HCT116 (cell line): Measurements from ENCODE around the gene TLCD3B. TPM values are rescaled to one million over a fixed set of nuclear protein-coding genes. Genes with fewer than 3 reads are reported as not detected.
A peak's percentile ranks its signal among the peaks of the same experiment; 100 is the strongest.

Experiments
- ATAC-seq: fragments of 200-7000 bp; cut with Tn5 transposase; 2 replicates; pipeline ENCODE4 v1.9.1; 2020; ENCODE audit warnings: mild to moderate bottlenecking, moderate library complexity
- BruUV-seq: library from RNA; stranded (reverse); fragments of 400-500 nt; replicated peaks from 2 replicates; lab custom pipeline; 2021; lab: Mats Ljungman, UMichigan
- CTCF ChIA-PET: fragments of 300-600 bp; sonication (Branson Sonifier 250); formaldehyde crosslinking; loops from one replicate; lab custom pipeline; 2021; ENCODE audit warnings: antibody characterized with exemption; lab: Charles Lee
- POLR2A ChIA-PET: fragments of 300-600, 350-600 bp; sonication (Branson Sonifier 250); formaldehyde crosslinking; loops from one replicate; lab custom pipeline; 2021; ENCODE audit warnings: antibody characterized with exemption; lab: Charles Lee
- RAD21 ChIA-PET, 2 experiments: fragments of 300-600 bp; sonication (Branson Sonifier 250); formaldehyde crosslinking; loops; one replicate each; lab custom pipeline; 2023; ENCODE audit warnings: low total read pairs in 2 of 2; ENCODE audit not compliant: uncharacterized antibody in 2 of 2, unreplicated experiment in 2 of 2, low non-redundant PET in 1 of 2; lab: Charles Lee
- DNase-seq: peaks from one replicate; pipeline ENCODE4 v3.0.0-alpha.2; 2010; ENCODE audit warnings: low read depth, low spot score
- H2AFZ ChIP-seq: fragments of 200-600 bp; shearing (Covaris generic), sonication (generic); 2 replicates; pipeline ENCODE4 v1.6.1; 2017; ENCODE audit warnings: low read depth, mixed run types, mixed read lengths, antibody characterized with exemption, low read length; ENCODE audit not compliant: poor library complexity, severe bottlenecking
- H3K27ac ChIP-seq: 2 replicates; pipeline ENCODE4 v1.5.1; 2012; ENCODE audit warnings: low read depth, low read length
- H3K27me3 ChIP-seq: fragments of 200-600 bp; sonication (generic); 2 replicates; pipeline ENCODE4 v1.6.1; 2016; ENCODE audit warnings: mixed run types, low read length, mixed read lengths; ENCODE audit not compliant: insufficient read depth
- H3K36me3 ChIP-seq, 2 experiments: fragments of 200-500 bp in 1 of 2; fragments of 200-600 bp in 1 of 2; sonication (Bioruptor generic) in 1 of 2; sonication (generic) in 1 of 2; 2 replicates each; pipeline versions ENCODE4 v1.5.1 to v1.6.1; 2014 to 2016; ENCODE audit warnings: low read length in 2 of 2, inconsistent platforms in 1 of 2, mixed read lengths in 1 of 2, mixed run types in 1 of 2; ENCODE audit not compliant: insufficient read depth in 2 of 2, control insufficient read depth in 1 of 2
- H3K4me1 ChIP-seq, 2 experiments: fragments of 200-600 bp in 1 of 2; sonication (generic) in 1 of 2; 2 replicates each; pipeline versions ENCODE4 v1.5.1 to v1.6.1; 2012 to 2017; ENCODE audit warnings: low read length in 2 of 2, inconsistent platforms in 1 of 2, mild to moderate bottlenecking in 1 of 2, mixed read lengths in 1 of 2, mixed run types in 1 of 2, moderate library complexity in 1 of 2; ENCODE audit not compliant: insufficient read depth in 2 of 2, control insufficient read depth in 1 of 2
- H3K4me2 ChIP-seq: fragments of 200-600 bp; sonication (generic); 2 replicates; pipeline ENCODE4 v1.6.1; 2017; ENCODE audit warnings: mixed run types, low read length, mixed read lengths
- H3K4me3 ChIP-seq, 2 experiments: fragments of 200-600 bp in 1 of 2; sonication (generic) in 1 of 2; replicated peaks in 1 of 2; 2 replicates each; pipeline ENCODE4 v1.5.1; 2011 to 2016; ENCODE audit warnings: low read length in 2 of 2, control low read depth in 1 of 2, low read depth in 1 of 2, mild to moderate bottlenecking in 1 of 2, mixed read lengths in 1 of 2, mixed run types in 1 of 2
- H3K79me2 ChIP-seq: fragments of 200-600 bp; sonication (generic); 2 replicates; pipeline ENCODE4 v1.6.1; 2017; ENCODE audit warnings: mild to moderate bottlenecking, mixed run types, low read length, moderate library complexity, mixed read lengths; ENCODE audit not compliant: insufficient read depth
- H3K9ac ChIP-seq: fragments of 200-600 bp; sonication (generic); 2 replicates; pipeline ENCODE4 v1.6.1; 2016; ENCODE audit warnings: low read length, mixed read lengths
- H3K9me2 ChIP-seq: fragments of 200-600 bp; sonication (generic), shearing (Covaris generic); 2 replicates; pipeline ENCODE4 v1.6.1; 2017; ENCODE audit warnings: mixed run types, mild to moderate bottlenecking, moderate library complexity; ENCODE audit not compliant: insufficient read depth
- H3K9me3 ChIP-seq, 2 experiments: fragments of 200-500 bp in 1 of 2; fragments of 200-600 bp in 1 of 2; sonication (Bioruptor generic) in 1 of 2; sonication (generic) in 1 of 2; 2 replicates each; pipeline ENCODE4 v1.6.1; 2014 to 2017; ENCODE audit warnings: low read length in 2 of 2, mixed read lengths in 2 of 2, inconsistent platforms in 1 of 2, low read depth in 1 of 2, mild to moderate bottlenecking in 1 of 2, mixed run types in 1 of 2, moderate library complexity in 1 of 2; ENCODE audit not compliant: control insufficient read depth in 1 of 2, insufficient read depth in 1 of 2
- H4K20me1 ChIP-seq: fragments of 200-600 bp; sonication (generic), shearing (Covaris generic); 2 replicates; pipeline ENCODE4 v1.6.1; 2017; ENCODE audit warnings: mixed run types, mild to moderate bottlenecking, moderate library complexity; ENCODE audit not compliant: insufficient read depth
- CBX3 ChIP-seq: IDR thresholded peaks from 2 replicates; pipeline ENCODE4 v1.6.1; 2012; ENCODE audit warnings: low read depth
- EGR1 ChIP-seq: IDR thresholded peaks from 2 replicates; pipeline ENCODE4 v1.6.1; 2012; ENCODE audit warnings: low read depth
- FOSL1 ChIP-seq: IDR thresholded peaks from 2 replicates; pipeline ENCODE4 v1.6.1; 2012; ENCODE audit warnings: low read depth
- JUND ChIP-seq: IDR thresholded peaks from 2 replicates; pipeline ENCODE4 v1.6.1; 2012
- REST ChIP-seq: IDR thresholded peaks from 2 replicates; pipeline ENCODE4 v1.6.1; 2012; ENCODE audit warnings: low read depth
- SRF ChIP-seq: IDR thresholded peaks from 2 replicates; pipeline ENCODE4 v1.6.1; 2012; ENCODE audit warnings: low read depth
- ZFX ChIP-seq: fragments of 450-650 bp; IDR thresholded peaks from 2 replicates; pipeline ENCODE4 v1.6.1; 2017
- ZNF274 ChIP-seq: fragments of 200-500 bp; sonication (Bioruptor generic); IDR thresholded peaks from 2 replicates; pipeline ENCODE4 v1.6.1; 2014; ENCODE audit warnings: mild to moderate bottlenecking, low read depth, low read length, inconsistent platforms
- intact Hi-C: fragments of 100-400 bp; cut with micrococcal nuclease; formaldehyde crosslinking; loops from 2 replicates; pipeline ENCODE4 v1.10.0; 2022
- total RNA-seq: library from RNA; stranded (reverse); gene quantifications from one replicate; pipeline ENCODE4 v1.2.1, GENCODE V29; 2021; ENCODE audit not compliant: unreplicated experiment
- TF ChIP-seq, protein P1 (sequence below), 3 experiments: fragments of 200-600 bp in 1 of 3; sonication (generic) in 1 of 3; IDR thresholded peaks in 2 of 3; conservative IDR thresholded peaks in 1 of 3; 2 replicates each; pipeline ENCODE4 v1.5.1; 2012 to 2017; ENCODE audit warnings: low read depth in 2 of 3, low read length in 2 of 3, antibody characterized with exemption in 1 of 3, borderline replicate concordance in 1 of 3, control low read depth in 1 of 3, mild to moderate bottlenecking in 1 of 3, mixed read lengths in 1 of 3, mixed run types in 1 of 3, moderate library complexity in 1 of 3; ENCODE audit not compliant: insufficient read depth in 1 of 3
- TF ChIP-seq, protein P2 (sequence below): IDR thresholded peaks from 2 replicates; pipeline ENCODE4 v1.6.1; 2012

TLCD3B gene
- total RNA-seq, 1 experiment from 2014 or later, result 1.0 TPM

GRCh38 chr16:29993903-29994599 is 37.0 kb downstream of the TLCD3B start:
- Histone ChIP-seq H3K9ac (peak overlapping the region; percentile 86), H2AFZ (no peak overlapping the region), H3K4me1 (peaks cover 9 to 27% of the 10 kb centered on the region in 2 experiments), H3K79me2 (peaks cover 11% of the 10 kb centered on the region), H3K27ac (peak overlapping the region; percentile 88), H3K4me2 (peak overlapping the region; percentile 92), H3K9me3 (no peaks in the 10 kb centered on the region), H3K4me3 (peak overlapping the region; percentile 83 to 95), H3K27me3 (no peaks in the 10 kb centered on the region), H4K20me1 (no peaks in the 10 kb centered on the region), H3K36me3 (peaks cover 13 to 29% of the 10 kb centered on the region in 2 experiments), H3K9me2 (no peaks in the 10 kb centered on the region)
- ATAC-seq (no peak), DNase-seq (no peak)
- no peak for TF ChIP-seq EGR1
- TF ChIP-seq SRF, result no peak
- TF ChIP-seq CBX3, result no peak
- no peak for TF ChIP-seq FOSL1
- TF ChIP-seq ZFX, result no peak
- no peak for TF ChIP-seq REST
- TF ChIP-seq, protein P1, sequence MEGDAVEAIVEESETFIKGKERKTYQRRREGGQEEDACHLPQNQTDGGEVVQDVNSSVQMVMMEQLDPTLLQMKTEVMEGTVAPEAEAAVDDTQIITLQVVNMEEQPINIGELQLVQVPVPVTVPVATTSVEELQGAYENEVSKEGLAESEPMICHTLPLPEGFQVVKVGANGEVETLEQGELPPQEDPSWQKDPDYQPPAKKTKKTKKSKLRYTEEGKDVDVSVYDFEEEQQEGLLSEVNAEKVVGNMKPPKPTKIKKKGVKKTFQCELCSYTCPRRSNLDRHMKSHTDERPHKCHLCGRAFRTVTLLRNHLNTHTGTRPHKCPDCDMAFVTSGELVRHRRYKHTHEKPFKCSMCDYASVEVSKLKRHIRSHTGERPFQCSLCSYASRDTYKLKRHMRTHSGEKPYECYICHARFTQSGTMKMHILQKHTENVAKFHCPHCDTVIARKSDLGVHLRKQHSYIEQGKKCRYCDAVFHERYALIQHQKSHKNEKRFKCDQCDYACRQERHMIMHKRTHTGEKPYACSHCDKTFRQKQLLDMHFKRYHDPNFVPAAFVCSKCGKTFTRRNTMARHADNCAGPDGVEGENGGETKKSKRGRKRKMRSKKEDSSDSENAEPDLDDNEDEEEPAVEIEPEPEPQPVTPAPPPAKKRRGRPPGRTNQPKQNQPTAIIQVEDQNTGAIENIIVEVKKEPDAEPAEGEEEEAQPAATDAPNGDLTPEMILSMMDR (IDR thresholded peaks at IDR 0.05 in 2 of 3, conservative IDR thresholded peaks at IDR 0.05 in 1 of 3; ENCODE audit: borderline replicate concordance in 1 of 3, insufficient read depth in 1 of 3, low read depth in 2 of 3, low read length in 2 of 3), result no peak
- TF ChIP-seq, protein P2, sequence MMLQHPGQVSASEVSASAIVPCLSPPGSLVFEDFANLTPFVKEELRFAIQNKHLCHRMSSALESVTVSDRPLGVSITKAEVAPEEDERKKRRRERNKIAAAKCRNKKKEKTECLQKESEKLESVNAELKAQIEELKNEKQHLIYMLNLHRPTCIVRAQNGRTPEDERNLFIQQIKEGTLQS, result no peak
- TF ChIP-seq ZNF274, result no peak
- no peak for TF ChIP-seq JUND
- BruUV-seq, result no TSS peak
- RAD21 ChIA-PET, result no interaction called here
- intact Hi-C loops, result no loop called here
- POLR2A ChIA-PET, result no interaction called here
- CTCF ChIA-PET, result interaction anchor here (0.7 kb wide), 1 partner anchor 21 kb away, joined by 3 read pairs; no protein-coding TSS in a partner anchor
